OCI-LY1 (cell line): ENCODE results near the gene FAM50A.
"Not testable (repeated sequence)": the region's sequence is repeated elsewhere in the genome, so short reads cannot be mapped to it uniquely, and the experiment has no call there.

ENCODE experiments used
- H2AFZ ChIP-seq: fragments of 200-600 bp; sonication (generic), shearing (Covaris generic); 2 replicates; pipeline ENCODE4 v1.6.0; 2014; ENCODE audit warnings: antibody characterized with exemption, mild to moderate bottlenecking, low read length
- H3F3A ChIP-seq: fragments of 200-600 bp; sonication (generic), shearing (Covaris generic); 2 replicates; pipeline ENCODE4 v1.6.0; 2014; ENCODE audit warnings: mild to moderate bottlenecking, antibody characterized with exemption, low read length, moderate library complexity; ENCODE audit not compliant: insufficient read depth
- H3K27ac ChIP-seq: fragments of 200-600 bp; sonication (generic); 2 replicates; pipeline ENCODE4 v1.5.1; 2014; ENCODE audit warnings: low read length, mixed run types, mild to moderate bottlenecking, low read depth; ENCODE audit not compliant: poor library complexity, severe bottlenecking
- H3K27me3 ChIP-seq: fragments of 200-600 bp; sonication (generic); 2 replicates; pipeline ENCODE4 v1.6.0; 2014; ENCODE audit warnings: antibody characterized with exemption, mild to moderate bottlenecking, low read length, moderate library complexity; ENCODE audit not compliant: insufficient read depth
- H3K36me3 ChIP-seq: fragments of 200-600 bp; sonication (generic); 2 replicates; pipeline ENCODE4 v1.6.1; 2014; ENCODE audit warnings: mild to moderate bottlenecking, antibody characterized with exemption, low read length, moderate library complexity, mixed read lengths; ENCODE audit not compliant: insufficient read depth
- H3K4me1 ChIP-seq: fragments of 200-600 bp; sonication (generic); 2 replicates; pipeline ENCODE4 v1.5.1; 2014; ENCODE audit warnings: mild to moderate bottlenecking, low read length, moderate library complexity; ENCODE audit not compliant: insufficient read depth, severe bottlenecking
- H3K4me2 ChIP-seq: fragments of 200-600 bp; sonication (generic), shearing (Covaris generic); 2 replicates; pipeline ENCODE4 v1.6.1; 2014; ENCODE audit warnings: low read length
- H3K4me3 ChIP-seq: fragments of 200-600 bp; sonication (generic); 2 replicates; pipeline ENCODE4 v1.5.1; 2014; ENCODE audit warnings: low read length, low read depth, mild to moderate bottlenecking, mixed read lengths; ENCODE audit not compliant: poor library complexity, severe bottlenecking
- H3K79me2 ChIP-seq: fragments of 200-600 bp; shearing (Covaris generic); 2 replicates; pipeline ENCODE4 v1.6.1; 2016; ENCODE audit warnings: mixed run types, low read length, mixed read lengths; ENCODE audit not compliant: insufficient read depth
- H3K9ac ChIP-seq: fragments of 200-600 bp; sonication (generic), shearing (Covaris generic); 2 replicates; pipeline ENCODE4 v1.6.1; 2014; ENCODE audit warnings: mild to moderate bottlenecking, low read length, mixed read lengths
- H3K9me2 ChIP-seq: fragments of 200-600 bp; sonication (generic), shearing (Covaris generic); 2 replicates; pipeline ENCODE4 v1.6.1; 2014; ENCODE audit warnings: low read depth, mild to moderate bottlenecking, low read length, mixed read lengths
- H3K9me3 ChIP-seq: fragments of 200-600 bp; shearing (Covaris generic); 2 replicates; pipeline ENCODE4 v1.6.1; 2014; ENCODE audit warnings: low read length, mixed read lengths
- H4K20me1 ChIP-seq: fragments of 200-600 bp; sonication (generic), shearing (Covaris generic); 2 replicates; pipeline ENCODE4 v1.6.0; 2016; ENCODE audit warnings: mild to moderate bottlenecking, low read length; ENCODE audit not compliant: insufficient read depth
- CTCF ChIP-seq: fragments of 200-600 bp; sonication (generic), shearing (Covaris generic); IDR thresholded peaks from 2 replicates; pipeline ENCODE4 v1.5.1; 2017; ENCODE audit warnings: mild to moderate bottlenecking, antibody characterized with exemption, low read length, moderate library complexity, mixed read lengths
- EZH2 ChIP-seq: fragments of 200-600 bp; sonication (generic), shearing (Covaris generic); IDR thresholded peaks from 2 replicates; pipeline ENCODE4 v1.8.0; 2017; ENCODE audit warnings: borderline replicate concordance, mixed run types, mild to moderate bottlenecking, antibody characterized with exemption, low read length, moderate library complexity, mixed read lengths

FAM50A gene

GRCh38 chrX:154443992-154444754 is at the start of gene FAM50A:
FAM50A (plus strand) TSS chrX:154444141; CDS start chrX:154444236, 95 bp downstream.
- Histone ChIP-seq H3K36me3 (peaks cover 22% of the 10 kb centered on the region), H3K9ac (peak within 1 kb of the TSS; percentile 60), H3K9me2 (no peaks in the 10 kb centered on the region), H3F3A (no peaks in the 10 kb centered on the region), H4K20me1 (no peaks in the 10 kb centered on the region), H3K27me3 (no peaks in the 10 kb centered on the region), H3K4me1 (peaks cover 20% of the 10 kb centered on the region), H3K4me2 (peak within 1 kb of the TSS; percentile 55), H3K27ac (no peak within 1 kb of the TSS), H3K79me2 (no peaks in the 10 kb centered on the region), H3K9me3 (no peaks in the 10 kb centered on the region), H3K4me3 (peak within 1 kb of the TSS; percentile 60), H2AFZ (no peak within 1 kb of the TSS)
- TF ChIP-seq CTCF (no peak), EZH2 (no peak)

GRCh38 chrX:154396363-154396762 is 47.6 kb upstream of the FAM50A start:
- H4K20me1 ChIP-seq, H3K9me2 ChIP-seq, H3K9me3 ChIP-seq, H3K9ac ChIP-seq, H3K4me2 ChIP-seq, H3K27ac ChIP-seq, H3K4me3 ChIP-seq, H3K27me3 ChIP-seq, H3F3A ChIP-seq, H2AFZ ChIP-seq, H3K79me2 ChIP-seq: not testable (repeated sequence)
- H3K36me3 ChIP-seq: peaks cover 31% of the 10 kb centered on the region
- peaks cover 22% of the 10 kb centered on the region for H3K4me1 ChIP-seq

- peaks cover 10% of the 10 kb centered on the region for H3F3A ChIP-seq
- peak overlapping the region; percentile 99 for H3K4me3 ChIP-seq
- H2AFZ ChIP-seq: no peak overlapping the region
These were observed 46.7 kb upstream of the FAM50A start for GRCh38 chrX:154396973-154397887.

More at GRCh38 chrX:154396973-154397887, 46.7 kb upstream of the FAM50A start:
- Histone ChIP-seq H3K4me2 (peak overlapping the region; percentile 95), H4K20me1 (no peaks in the 10 kb centered on the region), H3K9me2 (no peaks in the 10 kb centered on the region), H3K27ac (peak overlapping the region; percentile 97), H3K9ac (peak overlapping the region; percentile 99), H3K4me1 (peaks cover 22% of the 10 kb centered on the region), H3K9me3 (no peaks in the 10 kb centered on the region), H3K36me3 (peaks cover 34% of the 10 kb centered on the region), H3K79me2 (peaks cover 3% of the 10 kb centered on the region; the same call in 1 of the 2 replicates), H3K27me3 (no peaks in the 10 kb centered on the region)
- TF ChIP-seq CTCF (no peak), EZH2 (no peak)
